NT2/D1 (cell line): Measurements from ENCODE around the gene RIBC2.

ENCODE experiments used
- SUZ12 ChIP-seq: IDR thresholded peaks from 2 replicates; pipeline ENCODE4 v1.6.1; 2011; ENCODE audit not compliant: insufficient read length, insufficient read depth; ENCODE audit errors: extremely low read depth
- YY1 ChIP-seq: IDR thresholded peaks from 2 replicates; pipeline ENCODE4 v1.6.1; 2011; ENCODE audit not compliant: insufficient read length, insufficient read depth
- ZNF274 ChIP-seq: IDR thresholded peaks from 2 replicates; pipeline ENCODE4 v1.6.1; 2011; ENCODE audit warnings: mild to moderate bottlenecking, low read depth, low read length

- TF ChIP-seq YY1 (no peak), SUZ12 (no peak), ZNF274 (no peak)
Measured at GRCh38 chr22:45450921-45451651, 37.6 kb downstream of the RIBC2 start.
